Esophagus muscularis mucosa (tissue), 4 donors: ENCODE measurements around the gene P2RX7.

Source experiments
- CTCF ChIP-seq, 3 experiments: fragments of 200-600 bp in 2 of 3; fragments of 450-650 bp in 1 of 3; sonication (generic) in 2 of 3; IDR thresholded peaks; one replicate each; pipeline ENCODE4 v1.5.1; 2017 to 2019; ENCODE audit warnings: antibody characterized with exemption in 3 of 3, mild to moderate bottlenecking in 2 of 3, moderate library complexity in 1 of 3
- EP300 ChIP-seq: sonication (generic); formaldehyde crosslinking; IDR thresholded peaks from one replicate; pipeline ENCODE4 v1.6.1; 2017; ENCODE audit warnings: antibody characterized with exemption
- POLR2AphosphoS5 ChIP-seq, 2 donors: sonication (generic); formaldehyde crosslinking; IDR thresholded peaks; one replicate each; pipeline ENCODE4 v1.6.1; 2017; ENCODE audit warnings: antibody characterized with exemption in 2 of 2

DNA sequence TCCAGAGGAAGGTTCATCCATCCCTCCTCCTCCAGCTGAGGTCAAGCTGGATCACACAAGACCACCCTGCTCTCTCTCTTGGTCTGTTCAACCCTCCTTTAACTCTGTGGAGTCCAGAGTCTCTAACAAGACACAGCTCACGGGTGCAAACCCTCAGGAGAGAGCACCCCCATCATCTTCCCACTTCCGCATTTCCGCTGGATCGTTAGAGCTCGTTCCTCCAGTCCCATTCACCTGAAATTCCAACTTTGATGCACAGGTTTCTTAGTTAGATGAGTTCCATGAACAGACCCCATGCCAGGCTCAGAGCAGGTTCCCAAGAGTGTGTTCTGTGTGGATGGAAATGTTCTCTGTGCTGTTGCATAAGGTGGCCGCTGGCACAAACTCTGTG lies 44.5 kb upstream of the P2RX7 start:
- TF ChIP-seq CTCF (IDR thresholded peaks at IDR 0.05) (no peak), EP300 (no peak), POLR2AphosphoS5 (IDR thresholded peaks at IDR 0.05) (no peak)
